Measurements from ENCODE around the gene COL4A6. TPM values are rescaled to one million over a fixed set of nuclear protein-coding genes. Genes with fewer than 3 reads are reported as not detected.
"Not testable (repeated sequence)": the region's sequence is repeated elsewhere in the genome, so short reads cannot be mapped to it uniquely, and the experiment has no call there.

The COL4A6 gene
- total RNA-seq, 1 donor from 2014 or later: not detected

DNA sequence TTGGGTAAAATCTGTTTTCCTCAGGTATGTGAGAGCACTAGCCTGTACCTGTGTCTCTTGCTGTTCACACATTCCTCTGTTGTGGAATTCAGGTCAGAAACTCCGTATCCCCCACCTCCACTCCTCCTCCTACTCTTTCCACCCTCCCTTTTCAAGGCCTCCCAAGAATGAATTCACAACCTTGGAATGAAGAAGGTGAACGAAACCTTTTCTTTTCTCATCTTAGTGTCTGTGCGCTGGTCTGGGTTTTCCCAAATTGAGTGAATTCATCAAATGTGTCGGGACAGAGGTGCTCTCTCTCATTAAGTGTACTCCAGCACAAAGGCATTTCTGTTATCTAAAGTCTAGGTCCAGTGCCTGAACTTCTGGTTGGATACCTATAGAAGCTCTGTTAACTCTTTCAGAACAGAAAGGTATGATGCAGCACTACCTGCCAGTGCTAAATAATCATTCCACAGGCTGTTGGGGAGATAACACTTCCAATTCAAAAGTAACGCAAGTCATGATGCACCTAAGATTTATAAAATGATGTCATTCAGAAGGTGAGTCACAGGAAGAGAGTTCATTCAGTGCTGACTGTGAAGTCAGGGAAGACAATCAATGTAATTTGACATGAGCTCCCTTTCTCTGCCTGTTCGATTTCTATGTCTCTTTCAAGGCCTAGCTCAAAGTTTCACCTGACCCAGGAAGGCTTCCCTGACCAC, 41.9 kb downstream of the COL4A6 start:
- intact Hi-C loops (cut with micrococcal nuclease): no loop called here
- Mint-ChIP-seq H3K27me3 (ENCODE audit: insufficient read depth) (no peaks in the 10 kb centered on the region), H3K27ac (no peak overlapping the region), H3K4me1 (ENCODE audit: low read depth) (no peaks in the 10 kb centered on the region), H3K36me3 (ENCODE audit: low read depth) (no peaks in the 10 kb centered on the region), H3K9me3 (no peaks in the 10 kb centered on the region), H3K4me3 (no peak overlapping the region)
- DNase-seq (ENCODE audit: low spot score): no peak

DNA sequence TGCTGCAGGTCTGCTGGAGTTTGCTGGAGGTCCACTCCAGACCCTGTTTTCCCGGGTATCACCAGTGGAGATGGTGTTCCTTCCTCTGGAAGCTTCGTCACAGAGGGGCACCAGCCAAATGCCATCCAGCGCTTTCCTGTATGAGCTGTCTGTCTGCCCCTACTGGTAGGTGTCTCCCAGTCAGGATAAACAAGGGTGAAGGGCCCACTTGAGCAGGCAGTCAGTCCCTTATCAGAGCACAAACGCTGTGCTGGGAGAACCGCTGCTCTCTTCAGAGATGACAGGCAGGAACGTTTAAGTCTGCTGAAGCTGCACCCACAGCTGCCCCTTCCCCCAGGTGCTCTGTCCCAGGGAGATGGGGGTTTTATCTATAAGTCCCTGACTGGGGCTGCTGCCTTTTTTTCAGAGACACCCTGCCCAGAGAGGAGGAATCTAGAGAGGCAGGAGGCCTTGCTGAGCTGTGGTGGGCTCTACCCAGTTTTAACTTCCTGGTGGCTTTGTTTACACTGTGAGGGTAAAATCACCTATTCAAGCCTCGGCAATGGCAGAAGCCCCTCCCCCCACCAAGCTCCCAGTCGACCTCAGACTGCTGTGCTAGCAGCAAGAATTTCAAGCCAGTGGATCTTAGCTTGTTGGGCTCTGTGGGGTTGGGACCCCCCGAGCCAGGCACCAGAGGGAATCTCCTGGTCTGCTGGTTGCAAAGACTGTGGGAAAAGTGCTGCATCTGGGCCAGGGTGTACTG, 47.1 kb downstream of the COL4A6 start:
- H3K36me3 Mint-ChIP-seq (ENCODE audit: low read depth); H3K4me1 Mint-ChIP-seq (ENCODE audit: low read depth); DNase-seq (ENCODE audit: low spot score); H3K27me3 Mint-ChIP-seq (ENCODE audit: insufficient read depth); intact Hi-C loops (cut with micrococcal nuclease); H3K4me3 Mint-ChIP-seq; H3K9me3 Mint-ChIP-seq; H3K27ac Mint-ChIP-seq: not testable (repeated sequence)

- Mint-ChIP-seq H3K4me3 (no peak overlapping the region), H3K27me3 (ENCODE audit: insufficient read depth) (no peaks in the 10 kb centered on the region), H3K36me3 (ENCODE audit: low read depth) (no peaks in the 10 kb centered on the region), H3K27ac (no peak overlapping the region), H3K9me3 (no peaks in the 10 kb centered on the region), H3K4me1 (ENCODE audit: low read depth) (no peaks in the 10 kb centered on the region)
- no peak for DNase-seq (ENCODE audit: low spot score)
- intact Hi-C loops (cut with micrococcal nuclease): no loop called here
Observed at GRCh38 chrX:108384783-108385182, 53.4 kb downstream of the COL4A6 start.

GRCh38 chrX:108380222-108380621, 58.0 kb downstream of the COL4A6 start:
- no peaks in the 10 kb centered on the region for H3K4me1 Mint-ChIP-seq (ENCODE audit: low read depth)
- no peak overlapping the region for H3K27ac Mint-ChIP-seq
- intact Hi-C loops (cut with micrococcal nuclease): no loop called here
- H3K36me3 Mint-ChIP-seq (ENCODE audit: low read depth): no peaks in the 10 kb centered on the region
- no peaks in the 10 kb centered on the region for H3K27me3 Mint-ChIP-seq (ENCODE audit: insufficient read depth)
- no peak for DNase-seq (ENCODE audit: low spot score)
- H3K4me3 Mint-ChIP-seq: no peak overlapping the region
- no peaks in the 10 kb centered on the region for H3K9me3 Mint-ChIP-seq

DNA sequence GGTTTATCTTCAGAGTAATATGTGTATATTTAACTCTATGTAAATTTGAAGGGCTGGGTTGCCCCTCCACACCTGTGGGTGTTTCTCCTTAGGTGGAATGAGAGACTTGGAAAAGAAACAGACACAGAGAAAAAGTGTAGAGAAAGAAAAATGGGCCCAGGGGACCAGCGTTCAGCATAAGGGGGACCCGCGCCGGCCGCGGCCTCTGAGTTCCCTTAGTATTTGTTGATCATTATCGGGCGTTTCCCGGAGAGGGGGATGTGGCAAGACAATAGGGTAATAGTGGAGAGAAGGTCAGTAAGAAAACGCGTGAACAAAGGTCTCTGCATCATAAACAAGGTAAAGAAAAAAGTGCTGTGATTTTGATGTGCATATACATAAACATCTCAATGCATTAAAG, 61.4 kb downstream of the COL4A6 start:
- H3K4me3 Mint-ChIP-seq; H3K9me3 Mint-ChIP-seq; H3K36me3 Mint-ChIP-seq (ENCODE audit: low read depth); intact Hi-C loops (cut with micrococcal nuclease); H3K27ac Mint-ChIP-seq; H3K4me1 Mint-ChIP-seq (ENCODE audit: low read depth); H3K27me3 Mint-ChIP-seq (ENCODE audit: insufficient read depth); DNase-seq (ENCODE audit: low spot score): not testable (repeated sequence)

DNA sequence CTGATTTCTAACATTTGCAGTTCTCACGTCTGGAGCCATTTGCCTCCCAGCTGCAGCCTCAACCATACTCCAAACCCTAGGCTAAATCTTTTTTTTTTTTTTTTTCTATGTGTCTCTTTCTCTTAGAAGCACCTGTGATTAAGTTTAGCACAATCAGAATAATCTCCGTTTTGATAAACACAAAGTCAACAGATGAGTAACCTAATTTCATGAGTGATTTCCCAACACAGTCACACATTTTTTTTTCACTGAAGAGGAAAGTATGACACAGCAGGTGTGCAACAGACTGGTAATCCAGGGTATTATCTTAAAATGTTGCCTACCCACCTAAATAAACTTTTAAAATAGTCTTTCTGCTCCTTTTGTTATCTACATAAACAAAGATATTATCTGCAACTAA, 62.6 kb downstream of the COL4A6 start:
- intact Hi-C loops (cut with micrococcal nuclease); DNase-seq (ENCODE audit: low spot score); H3K27ac Mint-ChIP-seq; H3K9me3 Mint-ChIP-seq; H3K4me3 Mint-ChIP-seq; H3K27me3 Mint-ChIP-seq (ENCODE audit: insufficient read depth); H3K36me3 Mint-ChIP-seq (ENCODE audit: low read depth); H3K4me1 Mint-ChIP-seq (ENCODE audit: low read depth): not testable (repeated sequence)

GRCh38 chrX:108366644-108367406, 71.4 kb downstream of the COL4A6 start:
- no peaks in the 10 kb centered on the region for H3K36me3 Mint-ChIP-seq (ENCODE audit: low read depth)
- no peaks in the 10 kb centered on the region for H3K9me3 Mint-ChIP-seq
- DNase-seq (ENCODE audit: low spot score): no peak

GRCh38 chrX:108362026-108362425, 76.2 kb downstream of the COL4A6 start:
- Mint-ChIP-seq H3K27ac (no peak overlapping the region), H3K9me3 (no peaks in the 10 kb centered on the region), H3K4me3 (no peak overlapping the region), H3K36me3 (ENCODE audit: low read depth) (no peaks in the 10 kb centered on the region), H3K27me3 (ENCODE audit: insufficient read depth) (no peaks in the 10 kb centered on the region), H3K4me1 (ENCODE audit: low read depth) (no peaks in the 10 kb centered on the region)
- DNase-seq (ENCODE audit: low spot score): no peak
- intact Hi-C loops (cut with micrococcal nuclease): no loop called here

More at GRCh38 chrX:108366644-108367406, 71.4 kb downstream of the COL4A6 start:
- no peaks in the 10 kb centered on the region for H3K4me1 Mint-ChIP-seq (ENCODE audit: low read depth)
- no peak overlapping the region for H3K27ac Mint-ChIP-seq
- no peaks in the 10 kb centered on the region for H3K27me3 Mint-ChIP-seq (ENCODE audit: insufficient read depth)
- intact Hi-C loops (cut with micrococcal nuclease): no loop called here
- H3K4me3 Mint-ChIP-seq: no peak overlapping the region

DNA sequence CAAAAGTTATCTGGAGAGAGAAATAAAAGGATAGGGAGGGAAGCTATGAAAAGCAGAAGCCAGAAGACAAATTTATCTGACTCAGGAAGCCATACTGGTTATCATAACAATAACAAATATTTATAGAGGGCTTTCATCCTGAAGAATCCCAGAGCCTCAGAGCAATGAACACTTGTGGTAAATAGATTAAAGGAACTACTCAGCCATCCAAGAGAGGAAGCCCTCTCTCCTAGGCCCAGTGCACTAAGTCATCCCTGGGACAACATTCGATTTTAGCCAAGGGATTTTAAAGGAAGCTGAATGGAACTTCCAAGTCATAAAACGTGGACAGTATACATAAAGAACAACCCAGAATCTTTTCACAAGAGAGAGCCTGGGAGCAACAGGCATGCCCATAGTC, 76.9 kb downstream of the COL4A6 start:
- Mint-ChIP-seq H3K9me3 (no peaks in the 10 kb centered on the region), H3K36me3 (ENCODE audit: low read depth) (no peaks in the 10 kb centered on the region), H3K27ac (no peak overlapping the region), H3K27me3 (ENCODE audit: insufficient read depth) (no peaks in the 10 kb centered on the region), H3K4me1 (ENCODE audit: low read depth) (no peaks in the 10 kb centered on the region), H3K4me3 (no peak overlapping the region)
- no peak for DNase-seq (ENCODE audit: low spot score)
- intact Hi-C loops (cut with micrococcal nuclease): no loop called here

- intact Hi-C loops (cut with micrococcal nuclease): no loop called here
- no peaks in the 10 kb centered on the region for H3K4me1 Mint-ChIP-seq (ENCODE audit: low read depth)
Observed at GRCh38 chrX:108359806-108360602, 78.2 kb downstream of the COL4A6 start.

GRCh38 chrX:108353452-108353851, 84.8 kb downstream of the COL4A6 start:
- intact Hi-C loops (cut with micrococcal nuclease): no loop called here
- no peak for DNase-seq (ENCODE audit: low spot score)
- H3K4me1 Mint-ChIP-seq (ENCODE audit: low read depth): no peaks in the 10 kb centered on the region
- H3K4me3 Mint-ChIP-seq: no peak overlapping the region
- H3K27me3 Mint-ChIP-seq (ENCODE audit: insufficient read depth): no peaks in the 10 kb centered on the region
- H3K27ac Mint-ChIP-seq: no peak overlapping the region
- H3K36me3 Mint-ChIP-seq (ENCODE audit: low read depth): no peaks in the 10 kb centered on the region
- no peaks in the 10 kb centered on the region for H3K9me3 Mint-ChIP-seq

More at GRCh38 chrX:108359806-108360602, 78.2 kb downstream of the COL4A6 start:
- Mint-ChIP-seq H3K27ac (no peak overlapping the region), H3K9me3 (no peaks in the 10 kb centered on the region), H3K36me3 (ENCODE audit: low read depth) (no peaks in the 10 kb centered on the region), H3K4me3 (no peak overlapping the region), H3K27me3 (ENCODE audit: insufficient read depth) (no peaks in the 10 kb centered on the region)
- DNase-seq (ENCODE audit: low spot score): no peak

DNA sequence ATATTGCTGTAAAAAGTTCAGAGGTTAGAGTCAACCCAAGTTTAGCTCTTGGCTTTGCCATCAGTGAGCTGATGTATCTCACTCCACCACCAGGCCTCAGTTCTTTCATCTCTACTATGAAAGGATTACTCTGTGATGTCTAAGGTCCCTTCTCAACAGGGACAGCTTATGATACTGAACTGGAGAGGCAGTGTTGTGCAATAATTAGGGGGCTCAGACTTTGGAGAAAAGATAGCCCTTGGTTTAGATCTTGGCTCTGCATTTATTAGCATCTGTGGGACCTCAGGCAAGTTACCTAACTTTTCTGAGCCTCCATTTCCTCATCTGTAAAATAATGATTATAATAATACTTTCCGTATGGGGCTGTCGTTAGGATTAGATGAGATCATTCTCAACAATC, 89.0 kb downstream of the COL4A6 start:
- Mint-ChIP-seq H3K27me3 (ENCODE audit: insufficient read depth) (no peaks in the 10 kb centered on the region), H3K27ac (no peak overlapping the region), H3K36me3 (ENCODE audit: low read depth) (no peaks in the 10 kb centered on the region), H3K4me1 (ENCODE audit: low read depth) (no peaks in the 10 kb centered on the region), H3K9me3 (no peaks in the 10 kb centered on the region), H3K4me3 (no peak overlapping the region)
- intact Hi-C loops (cut with micrococcal nuclease): no loop called here
- no peak for DNase-seq (ENCODE audit: low spot score)

Data from activated T-helper 1 cell treated with anti-CD3 and anti-CD28 coated beads, Interleukin-12 subunit alpha, Interleukin-12 subunit beta, Interleukin-2, Interleukin-4 antibody, amounts not matched to agents 30 ng/mL and 10 ng/mL and 1 ng/mL, durations not matched to agents 14 hours and 24 hours and 36 hours (primary cell).